Panc1 (cell line): ENCODE data around the gene SPX. TPM values are rescaled to one million over a fixed set of nuclear protein-coding genes. Genes with fewer than 3 reads are reported as not detected.

ENCODE experiments used
- ATAC-seq: fragments of 200-7000 bp; cut with Tn5 transposase; 2 replicates; pipeline ENCODE4 v1.9.1; 2020; ENCODE audit warnings: mild to moderate bottlenecking, moderate library complexity
- Bru-seq: library from RNA; stranded (reverse); fragments of 400-500 nt; gene quantifications from one replicate; lab custom pipeline; 2021; lab: Mats Ljungman, UMichigan
- BruChase-seq, 2 experiments: library from RNA; stranded (reverse); fragments of 400-500 nt; gene quantifications; one replicate each; lab custom pipeline; 2021; lab: Mats Ljungman, UMichigan
- BruUV-seq: library from RNA; stranded (reverse); fragments of 400-500 nt; replicated peaks from 2 replicates; lab custom pipeline; 2021; lab: Mats Ljungman, UMichigan
- CTCF ChIA-PET: fragments of 300-600 bp; sonication (Branson Sonifier 250); formaldehyde crosslinking; loops from one replicate; lab custom pipeline; 2022; ENCODE audit warnings: antibody characterized with exemption; lab: Charles Lee
- POLR2A ChIA-PET: fragments of 300-600 bp; sonication (Branson Sonifier 250); formaldehyde crosslinking; loops from one replicate; lab custom pipeline; 2022; ENCODE audit warnings: antibody characterized with exemption; lab: Charles Lee
- DNase-seq: peaks from one replicate; pipeline ENCODE4 v3.0.0-alpha.2; 2010; ENCODE audit warnings: low read depth, low spot score
- H3K27ac ChIP-seq: 2 replicates; pipeline ENCODE4 v1.5.1; 2011; ENCODE audit warnings: mild to moderate bottlenecking, low read length, inconsistent platforms
- H3K27me3 ChIP-seq: fragments of 200-500 bp; sonication (Bioruptor generic); 2 replicates; pipeline ENCODE4 v1.6.0; 2014; ENCODE audit warnings: low read length, inconsistent platforms; ENCODE audit not compliant: control insufficient read depth, insufficient read depth
- H3K36me3 ChIP-seq: fragments of 200-500 bp; sonication (Bioruptor generic); 2 replicates; pipeline ENCODE4 v1.5.1; 2014; ENCODE audit warnings: inconsistent platforms, mild to moderate bottlenecking, low read length, moderate library complexity; ENCODE audit not compliant: control insufficient read depth, insufficient read depth
- H3K4me1 ChIP-seq: 2 replicates; pipeline ENCODE4 v1.5.1; 2011; ENCODE audit warnings: inconsistent platforms, mild to moderate bottlenecking, low read length, moderate library complexity; ENCODE audit not compliant: control insufficient read depth, insufficient read depth
- H3K4me3 ChIP-seq, 2 experiments: 2 replicates each; pipeline ENCODE4 v1.5.1; 2011 to 2012; ENCODE audit warnings: low read depth in 2 of 2, low read length in 2 of 2, mild to moderate bottlenecking in 2 of 2, inconsistent platforms in 1 of 2, moderate library complexity in 1 of 2
- H3K9me3 ChIP-seq: fragments of 200-500 bp; sonication (Bioruptor generic); 2 replicates; pipeline ENCODE4 v1.5.1; 2014; ENCODE audit warnings: low read depth, mild to moderate bottlenecking, inconsistent platforms, low read length, moderate library complexity; ENCODE audit not compliant: control insufficient read depth, insufficient read depth
- CTCF ChIP-seq: fragments of 450-650 bp; IDR thresholded peaks from 2 replicates; pipeline ENCODE4 v1.5.1; 2017; ENCODE audit warnings: mild to moderate bottlenecking
- POLR2AphosphoS5 ChIP-seq: IDR thresholded peaks from 2 replicates; pipeline ENCODE4 v1.6.1; 2012; ENCODE audit warnings: mild to moderate bottlenecking, low read depth, low read length, moderate library complexity
- REST ChIP-seq, 2 experiments: IDR thresholded peaks; 2 replicates each; pipeline ENCODE4 v1.6.1; 2011 to 2012; ENCODE audit warnings: low read depth in 2 of 2, control low read depth in 1 of 2, low read length in 1 of 2, mild to moderate bottlenecking in 1 of 2, moderate library complexity in 1 of 2; ENCODE audit not compliant: insufficient read depth in 1 of 2
- SIN3A ChIP-seq: IDR thresholded peaks from 2 replicates; pipeline ENCODE4 v1.6.1; 2012; ENCODE audit warnings: low read depth, mild to moderate bottlenecking, low read length, moderate library complexity, borderline replicate concordance; ENCODE audit not compliant: insufficient read depth
- TCF7L2 ChIP-seq: IDR thresholded peaks from 2 replicates; pipeline ENCODE4 v1.6.1; 2011; ENCODE audit warnings: mild to moderate bottlenecking, low read depth, low read length, inconsistent platforms
- in situ Hi-C: cut with HindIII; loops from 2 replicates; pipeline ENCODE4 v1.10.0; 2016; ENCODE audit warnings: low sequenced_read_pairs, low pct_unique_long_range_greater_than_20kb
- intact Hi-C: fragments of 100-400 bp; cut with micrococcal nuclease; formaldehyde crosslinking; loops from one replicate; pipeline ENCODE4 v1.10.0; 2022; ENCODE audit not compliant: unreplicated experiment
- long read RNA-seq: library from polyadenylated mRNA; unstranded; transcript quantifications from one replicate; pipeline ENCODE4 v2.0.0, GENCODE V29; 2021; ENCODE audit not compliant: unreplicated experiment
- polyA plus RNA-seq: library from polyadenylated mRNA; unstranded; fragments of >200 nt; gene quantifications from one replicate; pipeline ENCODE4 v1.2.1, GENCODE V29; 2012; ENCODE audit warnings: missing spikeins; ENCODE audit not compliant: insufficient read length
- total RNA-seq: library from RNA; stranded (reverse); gene quantifications from one replicate; pipeline ENCODE4 v1.2.1, GENCODE V29; 2021; ENCODE audit not compliant: unreplicated experiment

The SPX gene
- total RNA-seq (0.13 TPM), Bru-seq, nascent RNA (percentile 22 among the genes with signal in this experiment), BruChase-seq, experiment 1, labeled RNA remaining after a 2-hour chase (percentile 17 among the genes with signal in this experiment), BruChase-seq, experiment 2, labeled RNA remaining after a 6-hour chase (percentile 23 among the genes with signal in this experiment)
- not detected for polyA plus RNA-seq
- long read RNA-seq, partial matches to known transcripts = 0 of 1 reads
- long read RNA-seq, other reads (novel, unspliced or antisense) = 0 of 1 reads

GRCh38 chr12:21526053-21526452, at the start of gene SPX:
Gene SPX (plus strand): TSS chr12:21526296. CDS start chr12:21526473, 177 bp downstream.
- no peak for ATAC-seq
- no peaks in the 10 kb centered on the region; the same call in 1 of the 2 replicates for H3K36me3 ChIP-seq
- no peak within 1 kb of the TSS for H3K27ac ChIP-seq
- BruUV-seq = no TSS peak
- in situ Hi-C loops = no loop called here
- no peaks in the 10 kb centered on the region for H3K4me1 ChIP-seq
- ChIA-PET POLR2A (no interaction called here), CTCF (no interaction called here)
- H3K9me3 ChIP-seq = no peaks in the 10 kb centered on the region
- DNase-seq = no peak
- TF ChIP-seq TCF7L2 = no peak
- TF ChIP-seq POLR2AphosphoS5 = no peak
- TF ChIP-seq REST (IDR thresholded peaks at IDR 0.05; ENCODE audit: insufficient read depth in 1 of 2, low read depth in 2 of 2, low read length in 1 of 2) = no peak
- TF ChIP-seq CTCF = no peak
- TF ChIP-seq SIN3A = no peak
- intact Hi-C loops = no loop called here
- peaks cover 18% of the 10 kb centered on the region for H3K27me3 ChIP-seq
- H3K4me3 ChIP-seq = peak within 1 kb of the TSS in 1 of 2 experiments; percentile 57; a peak in 3 of 4 replicates

- intact Hi-C loops (no loop called here), in situ Hi-C loops (no loop called here)
- Histone ChIP-seq H3K4me1 (no peaks in the 10 kb centered on the region), H3K27ac (no peak overlapping the region), H3K4me3 (no peak overlapping the region), H3K36me3 (peaks cover 17% of the 10 kb centered on the region), H3K27me3 (no peaks in the 10 kb centered on the region), H3K9me3 (no peaks in the 10 kb centered on the region)
- ATAC-seq (no peak), DNase-seq (no peak)
- ChIA-PET POLR2A (no interaction called here), CTCF (no interaction called here)
- no peak for TF ChIP-seq REST (IDR thresholded peaks at IDR 0.05; ENCODE audit: insufficient read depth in 1 of 2, low read depth in 2 of 2, low read length in 1 of 2)
- no peak for TF ChIP-seq CTCF
- TF ChIP-seq TCF7L2 = no peak
- no peak for TF ChIP-seq POLR2AphosphoS5
- no peak for TF ChIP-seq SIN3A
- no TSS peak for BruUV-seq
These were observed 49.1 kb upstream of the SPX start for GRCh38 chr12:21476949-21477348.
